Coronary artery (tissue), 2 donors: Measurements from ENCODE around the gene NUDT17.

Experiments used
- DNase-seq: peaks from one replicate; pipeline ENCODE4 v3.0.0-alpha.2; 2017; ENCODE audit warnings: low spot score
- H3K27ac ChIP-seq, 2 donors: fragments of 200-600 bp; sonication (generic); one replicate each; pipeline ENCODE4 v1.5.1; 2016 to 2019
- H3K4me3 ChIP-seq: fragments of 200-600 bp; sonication (generic); 2 replicates; pipeline ENCODE4 v1.5.1; 2016; ENCODE audit warnings: mild to moderate bottlenecking, moderate library complexity
- TF ChIP-seq, protein P1 (sequence below): fragments of 200-600 bp; sonication (generic); IDR thresholded peaks from one replicate; pipeline ENCODE4 v1.5.1; 2019; ENCODE audit warnings: antibody characterized with exemption

The NUDT17 gene

DNA sequence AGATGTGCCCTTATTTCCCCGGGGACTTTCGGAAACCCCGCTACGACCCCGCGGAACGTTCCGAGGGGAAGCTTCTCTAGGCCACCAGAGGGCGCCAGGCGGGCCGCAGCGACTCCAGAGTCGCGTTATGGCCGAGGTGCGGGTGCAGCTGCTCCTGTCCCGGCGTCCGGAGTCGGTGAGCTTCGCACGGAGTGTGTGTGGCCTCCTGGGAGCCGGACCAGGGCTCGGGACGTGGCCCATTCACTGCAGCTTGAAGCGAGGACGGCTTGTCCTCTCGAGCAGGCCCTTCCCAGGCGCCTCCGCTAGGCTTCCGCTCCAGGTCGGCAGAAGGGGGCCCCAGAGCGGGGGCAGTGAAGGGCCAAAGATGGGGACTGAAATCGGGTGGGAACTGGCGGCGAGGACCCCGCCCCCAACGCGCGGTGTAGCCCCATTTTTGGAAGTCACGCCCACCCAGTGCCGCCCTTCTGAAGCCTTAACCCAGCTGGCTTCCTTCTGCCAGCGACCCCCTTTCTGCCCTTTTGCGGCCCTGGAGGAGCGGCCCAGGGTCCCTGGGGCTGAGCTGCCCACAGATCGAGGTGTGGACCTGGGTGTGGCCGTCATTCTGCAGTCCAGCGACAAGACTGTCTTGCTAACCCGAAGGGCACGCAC, at the start of gene NUDT17:
TSS of gene NUDT17 (plus strand) at position 117 of the 648 bp plus-strand sequence. CDS start at position 128, 11 bp downstream.
- TF ChIP-seq, protein P1, sequence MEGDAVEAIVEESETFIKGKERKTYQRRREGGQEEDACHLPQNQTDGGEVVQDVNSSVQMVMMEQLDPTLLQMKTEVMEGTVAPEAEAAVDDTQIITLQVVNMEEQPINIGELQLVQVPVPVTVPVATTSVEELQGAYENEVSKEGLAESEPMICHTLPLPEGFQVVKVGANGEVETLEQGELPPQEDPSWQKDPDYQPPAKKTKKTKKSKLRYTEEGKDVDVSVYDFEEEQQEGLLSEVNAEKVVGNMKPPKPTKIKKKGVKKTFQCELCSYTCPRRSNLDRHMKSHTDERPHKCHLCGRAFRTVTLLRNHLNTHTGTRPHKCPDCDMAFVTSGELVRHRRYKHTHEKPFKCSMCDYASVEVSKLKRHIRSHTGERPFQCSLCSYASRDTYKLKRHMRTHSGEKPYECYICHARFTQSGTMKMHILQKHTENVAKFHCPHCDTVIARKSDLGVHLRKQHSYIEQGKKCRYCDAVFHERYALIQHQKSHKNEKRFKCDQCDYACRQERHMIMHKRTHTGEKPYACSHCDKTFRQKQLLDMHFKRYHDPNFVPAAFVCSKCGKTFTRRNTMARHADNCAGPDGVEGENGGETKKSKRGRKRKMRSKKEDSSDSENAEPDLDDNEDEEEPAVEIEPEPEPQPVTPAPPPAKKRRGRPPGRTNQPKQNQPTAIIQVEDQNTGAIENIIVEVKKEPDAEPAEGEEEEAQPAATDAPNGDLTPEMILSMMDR: peak; percentile 85
- Histone ChIP-seq H3K4me3 (peak within 1 kb of the TSS; percentile 69), H3K27ac (peak within 1 kb of the TSS; percentile 67 to 84)
- peak; percentile 87 for DNase-seq

GRCh38 chr1:145796753-145797152, 48.7 kb upstream of the NUDT17 start:
- H3K27ac ChIP-seq: no peak overlapping the region
- TF ChIP-seq, protein P1: no peak
- H3K4me3 ChIP-seq: no peak overlapping the region
- DNase-seq: no peak

DNA sequence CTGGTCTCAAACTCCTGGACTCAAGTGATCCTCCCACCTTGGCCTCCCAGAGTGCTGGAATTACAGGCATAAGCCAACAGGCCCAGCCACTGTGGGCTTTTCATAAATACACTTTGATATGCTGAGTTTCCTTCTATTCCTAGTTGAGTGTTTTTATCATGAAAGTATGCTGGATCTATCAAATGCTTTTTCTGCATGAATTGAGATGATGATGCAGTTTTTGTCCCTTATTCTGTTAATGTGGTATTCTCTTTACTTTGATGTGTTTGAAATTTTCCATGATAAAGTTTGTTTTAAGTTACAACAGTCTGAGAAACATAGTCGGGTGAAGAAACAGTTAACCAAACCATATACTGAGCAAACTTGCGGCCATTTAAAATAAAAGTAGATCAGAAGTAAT, 45.6 kb upstream of the NUDT17 start:
- no peak overlapping the region for H3K27ac ChIP-seq
- TF ChIP-seq, protein P1: no peak
- no peak for DNase-seq
- H3K4me3 ChIP-seq: no peak overlapping the region

DNA sequence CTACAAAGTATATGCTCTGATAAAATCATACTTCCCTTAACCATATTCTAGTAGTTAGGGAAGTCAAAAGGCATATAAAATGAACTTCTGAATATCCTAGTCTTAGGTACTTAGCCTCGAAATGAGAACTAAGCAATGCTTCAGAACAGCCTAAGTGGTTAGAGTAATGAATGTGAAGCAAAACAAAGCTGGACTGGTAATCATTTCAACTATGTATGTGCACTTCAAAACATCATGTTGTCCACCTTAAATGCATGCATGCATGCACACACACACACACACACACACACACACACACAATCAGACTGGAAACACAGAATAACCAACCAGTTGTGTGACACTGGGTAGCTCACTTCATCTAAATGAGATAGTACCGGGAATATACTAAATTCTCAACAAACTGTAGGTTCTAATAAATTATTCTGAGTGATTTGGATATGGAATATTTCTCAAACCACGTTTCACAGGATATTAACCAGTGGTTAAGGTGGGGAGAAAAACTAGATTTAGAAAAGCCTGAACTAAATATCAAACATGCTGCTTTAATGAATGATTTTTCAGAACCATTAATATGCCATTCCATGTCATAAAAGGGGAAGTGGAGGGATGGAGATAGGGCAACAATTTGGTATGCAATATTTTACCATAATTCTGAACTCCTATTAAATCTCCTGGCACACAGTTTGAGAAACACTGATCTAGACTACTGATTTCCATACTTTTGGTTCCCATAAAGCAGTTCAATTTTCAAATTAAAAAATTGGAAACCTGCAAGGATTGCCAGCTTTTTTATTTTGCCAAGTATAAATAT, 41.0 kb upstream of the NUDT17 start:
- H3K4me3 ChIP-seq: no peak overlapping the region
- TF ChIP-seq, protein P1: no peak
- no peak overlapping the region for H3K27ac ChIP-seq
- no peak for DNase-seq

GRCh38 chr1:145805057-145805456, 40.4 kb upstream of the NUDT17 start:
- TF ChIP-seq, protein P1: no peak
- H3K27ac ChIP-seq: no peak overlapping the region
- no peak overlapping the region for H3K4me3 ChIP-seq
- DNase-seq: no peak

DNA sequence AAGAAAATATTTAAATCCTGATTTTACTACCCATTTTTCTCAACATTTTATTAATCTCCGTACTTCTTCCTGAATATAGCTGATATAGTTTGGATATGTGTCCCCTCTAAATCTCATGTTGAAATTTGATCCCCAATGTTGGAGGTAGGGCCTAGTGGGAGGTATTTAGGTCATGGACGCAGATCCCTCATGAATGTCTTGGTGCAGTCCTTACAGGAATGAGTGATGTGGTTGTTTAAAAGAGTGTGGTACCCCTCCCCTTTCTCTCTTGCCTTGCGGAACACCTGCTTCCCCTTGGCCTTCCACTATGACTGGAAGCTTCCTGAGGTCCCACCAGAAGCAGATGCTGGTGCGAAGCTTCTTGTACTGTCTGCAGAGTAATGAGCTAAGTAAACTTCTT, 39.0 kb upstream of the NUDT17 start:
- DNase-seq: no peak
- H3K27ac ChIP-seq: no peak overlapping the region
- TF ChIP-seq, protein P1: no peak
- H3K4me3 ChIP-seq: no peak overlapping the region
